ENCODE measurements around the gene UGT2B7. TPM values are rescaled to one million over a fixed set of nuclear protein-coding genes. Genes with fewer than 3 reads are reported as not detected.

UGT2B7 gene
- total RNA-seq, 2 donors from 2014 or later: 3.0 to 8.4 TPM

- Histone ChIP-seq H3K36me3 (no peaks in the 10 kb centered on the region), H3K27ac (peak overlapping the region; percentile 72)
Measured at GRCh38 chr4:69115851-69116213, 19.6 kb downstream of the UGT2B7 start.

GRCh38 chr4:69116645-69117321 is 20.5 kb downstream of the UGT2B7 start:
- Histone ChIP-seq H3K9ac (ENCODE audit: low read depth in 2 of 2, low read length in 2 of 2) (peak overlapping the region in 1 of 2 donors; percentile 63), H3K4me1 (no peaks in the 10 kb centered on the region), H3K36me3 (no peaks in the 10 kb centered on the region), H3K4me3 (no peak overlapping the region), H3K27me3 (no peaks in the 10 kb centered on the region), H3K9me3 (no peaks in the 10 kb centered on the region), H3K27ac (peak overlapping the region; percentile 72)
- intact Hi-C loops (cut with DNase I): no loop called here
- no peak for DNase-seq
- no peak for TF ChIP-seq CTCF (IDR thresholded peaks at IDR 0.05)

More at GRCh38 chr4:69115851-69116213, 19.6 kb downstream of the UGT2B7 start:
- no peak for DNase-seq
- Histone ChIP-seq H3K9me3 (no peaks in the 10 kb centered on the region), H3K4me1 (no peaks in the 10 kb centered on the region), H3K27me3 (no peaks in the 10 kb centered on the region), H3K9ac (ENCODE audit: low read depth in 2 of 2, low read length in 2 of 2) (no peak overlapping the region), H3K4me3 (no peak overlapping the region)
- intact Hi-C loops (cut with DNase I): no loop called here
- no peak for TF ChIP-seq CTCF (IDR thresholded peaks at IDR 0.05)

- no peaks in the 10 kb centered on the region for H3K36me3 ChIP-seq
- no peak overlapping the region for H3K4me3 ChIP-seq
- no peak overlapping the region for H3K27ac ChIP-seq
- DNase-seq: no peak
- no peak overlapping the region for H3K9ac ChIP-seq (ENCODE audit: low read depth in 2 of 2, low read length in 2 of 2)
- TF ChIP-seq CTCF (IDR thresholded peaks at IDR 0.05): no peak
- intact Hi-C loops (cut with DNase I): no loop called here
- H3K4me1 ChIP-seq: no peaks in the 10 kb centered on the region
- H3K9me3 ChIP-seq: no peaks in the 10 kb centered on the region
- H3K27me3 ChIP-seq: no peaks in the 10 kb centered on the region
Measured at GRCh38 chr4:69120870-69121269, 24.6 kb downstream of the UGT2B7 start.

- H3K4me3 ChIP-seq: no peak overlapping the region
- DNase-seq: no peak
- H3K9ac ChIP-seq (ENCODE audit: low read depth in 2 of 2, low read length in 2 of 2): no peak overlapping the region
- no peaks in the 10 kb centered on the region for H3K4me1 ChIP-seq
- H3K36me3 ChIP-seq: no peaks in the 10 kb centered on the region
- intact Hi-C loops (cut with DNase I): no loop called here
- no peaks in the 10 kb centered on the region for H3K27me3 ChIP-seq
- no peaks in the 10 kb centered on the region for H3K9me3 ChIP-seq
- no peak overlapping the region for H3K27ac ChIP-seq
- no peak for TF ChIP-seq CTCF (IDR thresholded peaks at IDR 0.05)
Measured at GRCh38 chr4:69122476-69122875, 26.2 kb downstream of the UGT2B7 start.

GRCh38 chr4:69124941-69125340 is 28.7 kb downstream of the UGT2B7 start:
- intact Hi-C loops (cut with DNase I): no loop called here
- no peaks in the 10 kb centered on the region for H3K4me1 ChIP-seq
- no peak overlapping the region for H3K27ac ChIP-seq
- H3K9me3 ChIP-seq: no peaks in the 10 kb centered on the region
- H3K9ac ChIP-seq (ENCODE audit: low read depth in 2 of 2, low read length in 2 of 2): no peak overlapping the region
- no peak for TF ChIP-seq CTCF (IDR thresholded peaks at IDR 0.05)
- no peak overlapping the region for H3K4me3 ChIP-seq
- no peak for DNase-seq
- H3K36me3 ChIP-seq: no peaks in the 10 kb centered on the region
- no peaks in the 10 kb centered on the region for H3K27me3 ChIP-seq

Measured in colonic mucosa (tissue), 4 donors.